ENCODE results near the gene FGFR2.

The FGFR2 gene

GRCh38 chr10:121442086-121442935 is 155.9 kb downstream of the FGFR2 start:
- no peak for DNase-seq

- peak; percentile 54 for DNase-seq
Observed at GRCh38 chr10:121440461-121440860, 157.8 kb downstream of the FGFR2 start.

- DNase-seq: peak; percentile 24
Observed at GRCh38 chr10:121438333-121438732, 159.9 kb downstream of the FGFR2 start.

DNA sequence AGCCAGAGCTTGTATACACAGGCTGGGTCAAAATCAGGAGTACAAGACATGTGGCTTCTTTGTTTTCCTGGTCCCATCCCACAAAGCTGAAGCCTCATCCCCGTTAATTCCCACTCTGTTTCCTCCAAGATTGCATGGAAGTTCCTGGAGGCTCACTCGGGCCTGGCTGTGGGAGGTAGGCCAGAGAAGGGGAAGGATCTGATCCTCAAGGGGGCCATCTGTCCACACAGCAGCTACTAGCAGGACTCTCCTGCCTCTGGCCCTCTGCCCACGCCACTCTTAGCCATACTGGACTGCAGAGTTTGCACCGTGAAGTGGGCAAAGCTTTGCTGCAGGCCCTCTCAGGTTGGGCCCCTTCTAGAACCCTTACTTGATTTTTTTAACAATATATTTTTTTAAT is 160.6 kb downstream of the FGFR2 start:
- DNase-seq: peak; percentile 38

GRCh38 chr10:121436630-121437341 is 161.5 kb downstream of the FGFR2 start:
- no peak for DNase-seq

- no peak for DNase-seq
Observed at GRCh38 chr10:121436281-121436629, 162.0 kb downstream of the FGFR2 start.

DNA sequence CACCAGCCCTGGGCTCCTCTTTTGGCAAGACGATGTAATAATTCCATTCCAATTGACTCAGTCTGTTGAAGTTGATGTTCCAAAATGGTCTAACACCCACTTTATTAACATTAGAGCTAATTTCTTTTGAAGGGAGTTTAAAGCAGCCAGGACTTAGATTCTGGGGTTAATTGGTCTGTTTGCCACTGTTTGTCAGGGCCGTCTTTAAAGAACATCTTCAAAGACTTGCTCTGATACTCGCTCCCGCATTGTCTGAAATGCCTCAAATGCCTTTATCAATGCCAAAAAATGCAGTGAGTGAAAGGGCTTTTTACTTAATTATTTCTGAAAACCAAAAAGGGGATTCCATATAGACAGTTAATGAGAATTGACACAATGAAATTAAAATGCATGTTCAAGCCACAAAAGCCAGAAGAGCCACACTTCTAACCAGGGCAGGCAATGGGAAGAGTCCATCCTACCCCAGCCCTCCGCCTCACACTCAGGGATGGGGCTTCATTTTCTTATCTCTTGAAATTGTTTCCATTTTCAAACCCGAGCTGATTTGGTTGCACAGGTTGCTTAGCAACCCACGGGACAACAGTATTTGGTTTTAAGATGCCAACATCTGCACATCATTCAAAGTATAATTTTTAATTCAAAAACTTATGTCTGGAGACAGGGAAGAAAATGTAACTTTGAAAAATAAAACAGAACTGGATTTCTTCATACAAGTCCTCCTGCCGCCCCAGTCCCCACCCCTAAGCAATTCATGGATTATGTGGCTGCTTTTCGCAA is 163.0 kb downstream of the FGFR2 start:
- DNase-seq: peak; percentile 9

GRCh38 chr10:121433965-121434364 is 164.3 kb downstream of the FGFR2 start:
- DNase-seq: no peak

DNA sequence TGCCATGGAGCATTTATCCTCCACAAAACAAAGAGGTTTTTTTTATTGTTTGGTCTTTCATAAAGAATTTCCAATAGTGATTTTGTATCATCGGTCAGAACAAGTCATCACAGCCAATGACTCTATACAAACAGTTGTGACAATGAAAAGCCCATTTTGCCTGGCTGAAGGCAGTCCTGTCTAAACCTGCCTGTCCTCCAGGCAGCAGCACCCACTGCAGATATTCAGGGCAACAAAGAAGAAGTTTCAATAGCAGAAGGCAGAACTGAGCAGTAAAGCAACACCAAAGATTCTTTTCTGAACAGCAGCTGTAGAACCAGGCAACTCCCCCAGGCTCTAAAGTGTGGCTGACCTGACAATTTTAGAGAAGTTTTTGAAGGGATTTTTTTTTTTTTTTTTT is 169.4 kb downstream of the FGFR2 start:
- no peak for DNase-seq

Measured in fibroblast of skin of scalp (primary cell).